Cardiac muscle cell (in vitro differentiated cells and primary cell): Measurements from ENCODE around the gene HDDC3. TPM values are rescaled to one million over a fixed set of nuclear protein-coding genes. Genes with fewer than 3 reads are reported as not detected.

ENCODE experiments used
- DNase-seq, 2 donors: peaks; one replicate each; pipeline versions ENCODE4 v3.0.0 to v3.0.0-alpha.2; 2010 to 2017; ENCODE audit warnings: low read depth in 1 of 2, low spot score in 1 of 2
- H3K27ac ChIP-seq: fragments of 200-600 bp; sonication (generic); 2 replicates; pipeline ENCODE4 v1.5.1; 2016
- H3K27me3 ChIP-seq: fragments of 200-600 bp; sonication (generic); 2 replicates; pipeline ENCODE4 v1.6.0; 2016; ENCODE audit warnings: control low read depth
- H3K36me3 ChIP-seq: fragments of 200-600 bp; sonication (generic); 2 replicates; pipeline ENCODE4 v1.5.1; 2016; ENCODE audit warnings: control low read depth
- H3K4me1 ChIP-seq: fragments of 200-600 bp; sonication (generic); 2 replicates; pipeline ENCODE4 v1.8.1; 2017; ENCODE audit warnings: low read depth, mild to moderate bottlenecking, mixed run types
- H3K4me3 ChIP-seq: fragments of 200-600 bp; sonication (generic); 2 replicates; pipeline ENCODE4 v1.5.1; 2016; ENCODE audit warnings: mild to moderate bottlenecking
- H3K9me3 ChIP-seq: fragments of 200-600 bp; sonication (generic); 2 replicates; pipeline ENCODE4 v1.5.1; 2017; ENCODE audit warnings: low read depth, mild to moderate bottlenecking, control low read depth
- CTCF ChIP-seq: IDR thresholded peaks from 2 replicates; pipeline ENCODE4 v1.5.1; 2012; ENCODE audit warnings: low read depth, mild to moderate bottlenecking, low read length
- polyA plus RNA-seq: library from polyadenylated mRNA; unstranded; fragments of >200 nt; fragmentation: Nextera tagmentation; extraction: Ambion mirVana; gene quantifications from 2 replicates; pipeline ENCODE4 v1.2.1, GENCODE V29; 2016
- total RNA-seq: library from RNA; depleted of rRNA; stranded (reverse); fragments of >200 nt; gene quantifications from 2 replicates; pipeline ENCODE4 v1.2.3, GENCODE V29; 2016

Gene HDDC3
- total and polyA plus RNA-seq, 2 experiments from 2014 or later, result 22.5 to 32.5 TPM

DNA sequence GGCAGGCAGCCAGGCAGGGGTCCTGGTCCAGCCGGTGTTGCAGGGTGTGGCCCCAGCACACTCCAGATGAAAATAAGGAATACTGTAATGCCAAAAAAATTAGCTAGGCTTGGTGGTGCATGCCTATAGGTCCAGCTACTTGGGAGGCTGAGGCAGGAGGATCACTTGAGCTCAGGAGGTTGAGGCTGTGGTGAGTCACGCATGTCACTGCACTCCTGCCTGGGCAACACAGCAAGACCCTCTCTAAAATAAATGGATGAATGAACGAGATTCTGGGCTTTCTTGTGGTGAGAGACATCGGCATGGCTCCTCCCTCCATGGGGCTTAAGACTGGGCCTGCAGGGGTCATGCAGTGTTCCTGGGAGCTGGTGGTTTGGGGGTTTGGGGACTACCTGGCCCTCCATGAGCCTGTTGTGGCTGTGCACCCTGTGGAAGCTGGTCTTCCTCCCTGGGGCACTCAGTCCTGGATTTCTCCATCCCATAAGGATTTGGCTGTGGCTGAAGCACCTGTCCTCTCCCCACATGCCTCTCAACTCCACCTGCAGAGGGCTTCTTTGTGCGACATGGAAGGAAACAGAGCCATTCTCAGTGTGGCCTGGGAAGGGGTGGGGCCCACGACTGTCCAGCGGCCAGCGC is 14.7 kb upstream of the HDDC3 start:
- no peak for DNase-seq
- Histone ChIP-seq H3K4me1 (no peaks in the 10 kb centered on the region), H3K27me3 (no peaks in the 10 kb centered on the region), H3K9me3 (no peaks in the 10 kb centered on the region), H3K4me3 (no peak overlapping the region), H3K27ac (no peak overlapping the region), H3K36me3 (peaks cover 54% of the 10 kb centered on the region)
- no peak for TF ChIP-seq CTCF

DNA sequence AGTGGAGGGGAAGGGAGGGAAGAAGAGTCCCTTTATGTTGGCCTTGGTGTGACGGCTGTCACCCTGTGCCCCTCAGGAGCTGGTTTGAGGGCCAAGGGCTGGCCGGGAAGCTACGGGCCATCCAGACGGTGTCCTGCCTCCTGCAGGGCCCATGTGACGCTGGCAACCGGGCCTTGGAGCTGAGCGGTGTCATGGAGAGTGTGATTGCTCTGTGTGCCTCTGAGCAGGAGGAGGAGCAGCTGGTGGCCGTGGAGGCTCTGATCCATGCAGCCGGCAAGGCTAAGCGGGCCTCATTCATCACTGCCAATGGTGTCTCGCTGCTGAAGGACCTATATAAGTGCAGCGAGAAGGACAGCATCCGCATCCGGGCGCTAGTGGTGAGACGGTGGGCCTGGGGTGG is 14.2 kb upstream of the HDDC3 start:
- Histone ChIP-seq H3K27ac (no peak overlapping the region), H3K4me1 (no peaks in the 10 kb centered on the region), H3K36me3 (peaks cover 51% of the 10 kb centered on the region), H3K27me3 (no peaks in the 10 kb centered on the region), H3K4me3 (no peak overlapping the region), H3K9me3 (no peaks in the 10 kb centered on the region)
- DNase-seq, result no peak
- no peak for TF ChIP-seq CTCF

DNA sequence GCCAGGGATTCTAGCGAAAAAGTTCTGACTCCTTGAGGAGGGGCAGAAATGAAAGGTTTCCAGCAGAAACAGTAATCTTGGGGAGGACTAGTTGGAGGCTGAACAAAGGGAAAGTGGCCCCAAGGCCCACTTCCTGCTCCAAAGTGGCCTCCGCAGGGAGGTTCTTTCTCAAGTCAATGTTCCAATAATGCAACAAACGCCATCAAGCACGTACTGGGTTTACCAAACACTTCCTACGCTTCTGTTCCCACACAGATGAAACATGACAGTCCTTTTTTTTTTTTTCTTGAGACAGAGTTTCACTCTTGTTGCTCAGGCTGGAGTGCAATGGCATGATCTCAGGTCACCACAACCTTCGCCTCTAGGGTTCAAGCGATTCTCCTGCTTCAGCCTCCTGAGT is 12.7 kb upstream of the HDDC3 start:
- DNase-seq, result no peak
- H3K9me3 ChIP-seq, result no peaks in the 10 kb centered on the region
- no peak overlapping the region for H3K4me3 ChIP-seq
- TF ChIP-seq CTCF, result no peak
- H3K27me3 ChIP-seq, result no peaks in the 10 kb centered on the region
- H3K27ac ChIP-seq, result no peak overlapping the region
- H3K36me3 ChIP-seq, result peaks cover 50% of the 10 kb centered on the region
- H3K4me1 ChIP-seq, result no peaks in the 10 kb centered on the region

DNA sequence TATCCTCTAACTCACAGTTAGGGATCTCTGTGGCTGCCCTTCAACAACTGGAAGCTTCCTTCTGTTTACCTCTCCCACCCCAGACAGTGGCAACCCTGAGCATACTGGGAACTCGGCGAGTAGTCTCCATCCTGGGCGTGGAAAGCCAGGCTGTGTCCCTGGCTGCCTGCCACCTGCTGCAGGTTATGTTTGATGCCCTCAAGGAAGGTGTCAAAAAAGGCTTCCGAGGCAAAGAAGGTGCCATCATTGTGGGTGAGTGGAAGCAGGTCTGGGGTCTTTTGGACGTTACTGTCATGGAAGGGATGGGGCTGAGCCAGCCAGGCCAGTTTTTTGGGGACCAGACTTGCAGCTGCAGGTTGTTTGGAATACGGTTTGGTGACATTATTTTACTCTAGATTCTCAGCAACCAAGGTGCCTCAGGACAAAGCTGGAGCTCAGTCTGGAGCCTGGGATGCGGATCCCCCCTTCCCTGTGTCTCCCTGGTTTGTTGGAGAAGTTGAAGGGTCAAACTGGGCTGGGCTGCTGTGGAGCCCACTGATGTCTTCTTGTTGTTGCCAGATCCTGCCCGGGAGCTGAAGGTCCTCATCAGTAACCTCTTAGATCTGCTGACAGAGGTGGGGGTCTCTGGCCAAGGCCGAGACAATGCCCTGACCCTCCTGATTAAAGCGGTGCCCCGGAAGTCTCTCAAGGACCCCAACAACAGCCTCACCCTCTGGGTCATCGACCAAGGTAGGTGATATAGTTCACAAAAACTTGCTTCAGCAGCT is 10.2 kb upstream of the HDDC3 start:
- no peaks in the 10 kb centered on the region for H3K27me3 ChIP-seq
- no peak for DNase-seq
- H3K27ac ChIP-seq, result no peak overlapping the region
- no peaks in the 10 kb centered on the region for H3K9me3 ChIP-seq
- H3K4me3 ChIP-seq, result no peak overlapping the region
- H3K36me3 ChIP-seq, result peaks cover 59% of the 10 kb centered on the region
- no peak for TF ChIP-seq CTCF
- no peaks in the 10 kb centered on the region for H3K4me1 ChIP-seq

DNA sequence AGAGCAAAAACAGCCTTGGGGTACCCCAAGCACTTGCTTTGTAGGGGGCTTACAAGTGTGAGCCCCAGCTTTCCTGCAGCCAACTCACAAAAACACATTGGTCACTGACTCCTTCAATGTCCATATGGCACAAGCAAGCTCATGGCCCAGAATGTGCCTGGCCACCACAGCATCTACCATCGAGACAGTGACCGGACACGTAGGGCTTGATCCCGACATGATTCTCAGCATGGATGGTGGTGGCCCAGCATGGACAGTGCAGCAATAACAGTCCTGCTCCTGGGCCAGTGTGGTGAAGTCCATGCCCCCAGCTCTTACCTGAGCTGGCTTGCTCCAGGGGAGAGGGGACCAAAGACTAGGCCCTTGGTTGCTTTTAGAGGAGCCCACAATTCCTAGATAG is 8.7 kb upstream of the HDDC3 start:
- Histone ChIP-seq H3K36me3 (peaks cover 49% of the 10 kb centered on the region), H3K27ac (no peak overlapping the region), H3K4me3 (no peak overlapping the region), H3K27me3 (no peaks in the 10 kb centered on the region), H3K9me3 (no peaks in the 10 kb centered on the region), H3K4me1 (peaks cover 2% of the 10 kb centered on the region)
- no peak for TF ChIP-seq CTCF
- no peak for DNase-seq
